OCI-LY1 (cell line): ENCODE data around the gene PLCB4.

Experiments used
- H2AFZ ChIP-seq: fragments of 200-600 bp; sonication (generic), shearing (Covaris generic); 2 replicates; pipeline ENCODE4 v1.6.0; 2014; ENCODE audit warnings: antibody characterized with exemption, mild to moderate bottlenecking, low read length
- H3F3A ChIP-seq: fragments of 200-600 bp; sonication (generic), shearing (Covaris generic); 2 replicates; pipeline ENCODE4 v1.6.0; 2014; ENCODE audit warnings: mild to moderate bottlenecking, antibody characterized with exemption, low read length, moderate library complexity; ENCODE audit not compliant: insufficient read depth
- H3K27ac ChIP-seq: fragments of 200-600 bp; sonication (generic); 2 replicates; pipeline ENCODE4 v1.5.1; 2014; ENCODE audit warnings: low read length, mixed run types, mild to moderate bottlenecking, low read depth; ENCODE audit not compliant: poor library complexity, severe bottlenecking
- H3K27me3 ChIP-seq: fragments of 200-600 bp; sonication (generic); 2 replicates; pipeline ENCODE4 v1.6.0; 2014; ENCODE audit warnings: antibody characterized with exemption, mild to moderate bottlenecking, low read length, moderate library complexity; ENCODE audit not compliant: insufficient read depth
- H3K36me3 ChIP-seq: fragments of 200-600 bp; sonication (generic); 2 replicates; pipeline ENCODE4 v1.6.1; 2014; ENCODE audit warnings: mild to moderate bottlenecking, antibody characterized with exemption, low read length, moderate library complexity, mixed read lengths; ENCODE audit not compliant: insufficient read depth
- H3K4me1 ChIP-seq: fragments of 200-600 bp; sonication (generic); 2 replicates; pipeline ENCODE4 v1.5.1; 2014; ENCODE audit warnings: mild to moderate bottlenecking, low read length, moderate library complexity; ENCODE audit not compliant: insufficient read depth, severe bottlenecking
- H3K4me2 ChIP-seq: fragments of 200-600 bp; sonication (generic), shearing (Covaris generic); 2 replicates; pipeline ENCODE4 v1.6.1; 2014; ENCODE audit warnings: low read length
- H3K4me3 ChIP-seq: fragments of 200-600 bp; sonication (generic); 2 replicates; pipeline ENCODE4 v1.5.1; 2014; ENCODE audit warnings: low read length, low read depth, mild to moderate bottlenecking, mixed read lengths; ENCODE audit not compliant: poor library complexity, severe bottlenecking
- H3K79me2 ChIP-seq: fragments of 200-600 bp; shearing (Covaris generic); 2 replicates; pipeline ENCODE4 v1.6.1; 2016; ENCODE audit warnings: mixed run types, low read length, mixed read lengths; ENCODE audit not compliant: insufficient read depth
- H3K9ac ChIP-seq: fragments of 200-600 bp; sonication (generic), shearing (Covaris generic); 2 replicates; pipeline ENCODE4 v1.6.1; 2014; ENCODE audit warnings: mild to moderate bottlenecking, low read length, mixed read lengths
- H3K9me2 ChIP-seq: fragments of 200-600 bp; sonication (generic), shearing (Covaris generic); 2 replicates; pipeline ENCODE4 v1.6.1; 2014; ENCODE audit warnings: low read depth, mild to moderate bottlenecking, low read length, mixed read lengths
- H3K9me3 ChIP-seq: fragments of 200-600 bp; shearing (Covaris generic); 2 replicates; pipeline ENCODE4 v1.6.1; 2014; ENCODE audit warnings: low read length, mixed read lengths
- H4K20me1 ChIP-seq: fragments of 200-600 bp; sonication (generic), shearing (Covaris generic); 2 replicates; pipeline ENCODE4 v1.6.0; 2016; ENCODE audit warnings: mild to moderate bottlenecking, low read length; ENCODE audit not compliant: insufficient read depth
- CTCF ChIP-seq: fragments of 200-600 bp; sonication (generic), shearing (Covaris generic); IDR thresholded peaks from 2 replicates; pipeline ENCODE4 v1.5.1; 2017; ENCODE audit warnings: mild to moderate bottlenecking, antibody characterized with exemption, low read length, moderate library complexity, mixed read lengths
- EZH2 ChIP-seq: fragments of 200-600 bp; sonication (generic), shearing (Covaris generic); IDR thresholded peaks from 2 replicates; pipeline ENCODE4 v1.8.0; 2017; ENCODE audit warnings: borderline replicate concordance, mixed run types, mild to moderate bottlenecking, antibody characterized with exemption, low read length, moderate library complexity, mixed read lengths

The PLCB4 gene

GRCh38 chr20:9179867-9180266 is 111.0 kb downstream of the PLCB4 start:
- Histone ChIP-seq H3K9me2 (no peaks in the 10 kb centered on the region), H3K4me1 (no peaks in the 10 kb centered on the region), H3K9me3 (no peaks in the 10 kb centered on the region), H3F3A (no peaks in the 10 kb centered on the region), H2AFZ (no peak overlapping the region), H4K20me1 (no peaks in the 10 kb centered on the region), H3K79me2 (no peaks in the 10 kb centered on the region), H3K4me3 (no peak overlapping the region), H3K27ac (no peak overlapping the region), H3K9ac (no peak overlapping the region), H3K27me3 (no peaks in the 10 kb centered on the region), H3K36me3 (no peaks in the 10 kb centered on the region), H3K4me2 (no peak overlapping the region)
- no peak for TF ChIP-seq EZH2

GRCh38 chr20:9180481-9181257 is 111.8 kb downstream of the PLCB4 start:
- H4K20me1 ChIP-seq, result no peaks in the 10 kb centered on the region
- no peaks in the 10 kb centered on the region for H3F3A ChIP-seq
- H3K4me1 ChIP-seq, result no peaks in the 10 kb centered on the region
- H3K9ac ChIP-seq, result no peak overlapping the region
- H3K9me2 ChIP-seq, result no peaks in the 10 kb centered on the region
- H3K79me2 ChIP-seq, result no peaks in the 10 kb centered on the region
- H3K27ac ChIP-seq, result no peak overlapping the region
- TF ChIP-seq CTCF (no peak), EZH2 (no peak)
- H3K4me3 ChIP-seq, result no peak overlapping the region
- no peak overlapping the region for H3K4me2 ChIP-seq
- H2AFZ ChIP-seq, result no peak overlapping the region
- H3K36me3 ChIP-seq, result no peaks in the 10 kb centered on the region
- no peaks in the 10 kb centered on the region for H3K9me3 ChIP-seq
- no peaks in the 10 kb centered on the region for H3K27me3 ChIP-seq

- no peak overlapping the region for H3K27ac ChIP-seq
- no peaks in the 10 kb centered on the region for H3K36me3 ChIP-seq
- H3K79me2 ChIP-seq, result no peaks in the 10 kb centered on the region
- H3K4me2 ChIP-seq, result no peak overlapping the region
- H3K9ac ChIP-seq, result no peak overlapping the region
- H3K27me3 ChIP-seq, result no peaks in the 10 kb centered on the region
- no peaks in the 10 kb centered on the region for H3K9me2 ChIP-seq
- H3K4me3 ChIP-seq, result no peak overlapping the region
- H3F3A ChIP-seq, result no peaks in the 10 kb centered on the region
- H2AFZ ChIP-seq, result no peak overlapping the region
- no peaks in the 10 kb centered on the region for H3K9me3 ChIP-seq
- TF ChIP-seq CTCF (no peak), EZH2 (no peak)
- H3K4me1 ChIP-seq, result no peaks in the 10 kb centered on the region
- no peaks in the 10 kb centered on the region for H4K20me1 ChIP-seq
These were observed 116.6 kb downstream of the PLCB4 start for GRCh38 chr20:9185511-9185910.

- Histone ChIP-seq H3K9me3 (no peaks in the 10 kb centered on the region), H3K27ac (no peak overlapping the region), H3K4me1 (no peaks in the 10 kb centered on the region), H3K36me3 (no peaks in the 10 kb centered on the region), H3K27me3 (no peaks in the 10 kb centered on the region), H4K20me1 (no peaks in the 10 kb centered on the region), H3K4me2 (no peak overlapping the region), H3K4me3 (no peak overlapping the region), H3F3A (no peaks in the 10 kb centered on the region), H2AFZ (no peak overlapping the region), H3K9me2 (no peaks in the 10 kb centered on the region), H3K9ac (no peak overlapping the region), H3K79me2 (no peaks in the 10 kb centered on the region)
- TF ChIP-seq CTCF, result no peak
- TF ChIP-seq EZH2, result no peak
These were observed 117.5 kb downstream of the PLCB4 start for GRCh38 chr20:9186396-9186795.
